Progenitor cell of endocrine pancreas (in vitro differentiated cells): Measurements from ENCODE around the gene AOAH. TPM values are rescaled to one million over a fixed set of nuclear protein-coding genes. Genes with fewer than 3 reads are reported as not detected.

Source experiments
- DNase-seq: peaks from one replicate; pipeline ENCODE4 v3.0.0; 2021; ENCODE audit warnings: low spot score; ENCODE audit not compliant: unreplicated experiment
- H3K27ac Mint-ChIP-seq: 2 replicates; pipeline ENCODE4 v1.8.0; 2021; ENCODE audit warnings: mild to moderate bottlenecking, moderate library complexity, mixed read lengths
- H3K27me3 Mint-ChIP-seq: 2 replicates; pipeline ENCODE4 v1.8.0; 2021; ENCODE audit warnings: mixed read lengths
- H3K36me3 Mint-ChIP-seq: 2 replicates; pipeline ENCODE4 v1.8.0; 2022; ENCODE audit warnings: mixed read lengths; ENCODE audit not compliant: insufficient read depth
- H3K4me1 Mint-ChIP-seq: 2 replicates; pipeline ENCODE4 v1.8.0; 2021; ENCODE audit warnings: low read depth, mixed read lengths
- H3K4me3 Mint-ChIP-seq: 2 replicates; pipeline ENCODE4 v1.8.0; 2021; ENCODE audit warnings: low read depth, mild to moderate bottlenecking, moderate library complexity, mixed read lengths
- H3K9me3 Mint-ChIP-seq: 2 replicates; pipeline ENCODE4 v1.8.0; 2021; ENCODE audit warnings: low read depth, mixed read lengths
- CTCF ChIP-seq: fragments of 200-600 bp; sonication (generic); IDR thresholded peaks from one replicate; pipeline ENCODE4 v1.5.0; 2021; ENCODE audit warnings: antibody characterized with exemption, mild to moderate bottlenecking; ENCODE audit not compliant: unreplicated experiment
- total RNA-seq: library from RNA; stranded (reverse); gene quantifications from 2 replicates; pipeline ENCODE4 v1.2.1, GENCODE V29; 2021

AOAH gene
- total RNA-seq, 1 donor from 2014 or later, result 3.3 TPM

DNA sequence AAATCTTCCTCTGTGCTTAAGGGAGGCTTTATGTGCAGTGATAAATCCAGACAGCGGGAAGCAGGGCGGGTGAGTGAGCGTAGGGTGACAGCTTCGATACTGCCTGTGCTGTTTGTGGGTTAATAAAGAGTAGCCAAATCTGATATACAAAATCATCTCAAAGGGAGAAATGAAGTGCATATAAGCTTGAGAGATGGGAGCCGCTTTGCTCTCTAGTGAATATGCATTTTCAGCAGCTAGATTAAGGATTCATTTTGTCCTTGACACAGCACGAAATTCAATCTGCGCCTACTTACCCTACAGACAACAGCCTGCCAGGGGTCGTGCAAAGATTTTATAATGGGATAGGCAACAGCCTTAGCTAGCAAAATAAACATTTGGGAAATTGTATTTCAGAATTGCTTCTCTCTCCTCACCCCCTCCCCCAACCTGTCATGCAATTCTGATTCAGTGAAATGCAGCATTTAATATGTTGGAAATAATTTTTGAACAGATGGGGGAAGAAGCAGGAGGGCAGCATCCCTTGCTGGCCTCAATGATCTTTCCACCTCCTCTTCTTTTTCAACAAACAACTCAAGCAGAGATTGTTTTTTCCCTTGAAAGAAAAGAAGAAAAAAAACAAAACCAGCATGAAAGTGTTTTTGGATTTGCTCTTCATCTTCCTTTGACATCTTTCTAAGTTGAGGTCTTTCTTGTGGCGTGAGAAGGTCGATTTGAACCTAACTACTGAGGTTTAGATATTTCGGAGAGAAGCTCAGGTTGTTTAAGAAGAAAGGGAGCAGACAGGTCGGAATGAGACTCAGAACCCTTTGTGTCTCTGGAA, 117.9 kb downstream of the AOAH start:
- no peaks in the 10 kb centered on the region for H3K9me3 Mint-ChIP-seq
- no peak for TF ChIP-seq CTCF
- no peaks in the 10 kb centered on the region for H3K36me3 Mint-ChIP-seq
- peaks cover 7% of the 10 kb centered on the region for H3K27me3 Mint-ChIP-seq
- H3K4me1 Mint-ChIP-seq, result peaks cover 4% of the 10 kb centered on the region
- no peak for DNase-seq
- no peak overlapping the region for H3K27ac Mint-ChIP-seq
- no peak overlapping the region for H3K4me3 Mint-ChIP-seq

DNA sequence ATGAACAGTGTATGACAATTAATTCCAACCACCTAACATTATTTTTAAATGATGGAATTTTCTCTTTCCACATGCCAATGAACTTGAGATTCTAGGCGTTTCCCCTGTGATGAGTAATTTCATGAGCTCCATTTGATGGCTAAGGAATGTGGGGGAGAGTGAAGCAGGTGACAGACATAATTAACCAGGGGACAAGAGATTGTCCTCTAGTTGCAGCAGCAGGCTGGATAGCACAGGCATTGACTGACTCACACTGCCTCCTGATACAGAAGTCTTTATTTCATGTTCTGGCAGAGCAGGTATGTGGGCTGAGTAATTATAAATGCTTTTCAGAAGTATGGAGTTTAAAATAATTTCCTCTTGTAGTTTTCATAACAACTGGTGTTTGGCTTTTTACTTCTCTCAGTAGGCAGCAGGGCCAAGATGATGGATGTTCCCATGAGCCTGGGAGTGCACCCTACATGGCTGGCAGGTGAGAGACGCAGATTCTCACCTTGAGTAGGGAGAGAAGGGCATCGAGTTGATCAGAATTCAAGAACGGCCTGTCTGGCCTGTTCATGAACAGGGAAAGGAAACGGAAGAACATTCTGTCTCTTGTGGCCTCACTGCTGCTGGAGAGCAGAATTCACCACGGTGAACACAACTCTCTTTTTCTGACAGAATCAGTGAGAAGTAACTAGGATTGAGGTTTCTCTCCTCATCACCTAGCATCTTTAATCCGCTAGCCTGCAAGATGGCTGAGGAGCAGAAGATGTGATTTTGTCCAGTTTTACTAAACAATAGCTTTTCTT, 118.8 kb downstream of the AOAH start:
- Mint-ChIP-seq H3K4me3 (no peak overlapping the region), H3K27me3 (peaks cover 7% of the 10 kb centered on the region), H3K4me1 (peaks cover 6% of the 10 kb centered on the region), H3K36me3 (no peaks in the 10 kb centered on the region), H3K27ac (peak overlapping the region; percentile 11), H3K9me3 (no peaks in the 10 kb centered on the region)
- TF ChIP-seq CTCF, result no peak
- no peak for DNase-seq

DNA sequence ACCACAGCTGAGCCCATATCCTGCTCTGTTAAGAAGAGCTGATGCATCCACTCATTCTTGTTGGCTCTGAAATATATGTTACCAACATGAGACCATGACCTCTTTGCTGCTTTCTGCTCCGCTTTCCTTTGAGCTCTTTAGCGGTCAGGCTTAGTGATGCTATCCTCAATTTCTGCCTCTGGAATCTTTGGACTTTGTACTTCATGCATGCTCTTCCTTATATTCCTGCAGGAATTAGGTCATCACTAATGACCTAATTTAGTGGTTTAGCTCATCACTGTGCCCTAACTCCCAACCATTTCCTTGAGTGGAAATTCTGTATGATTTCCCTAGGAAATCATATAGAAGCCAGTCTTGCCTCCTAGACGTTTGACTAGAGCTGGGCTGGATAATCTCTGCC, 119.5 kb downstream of the AOAH start:
- peaks cover 7% of the 10 kb centered on the region for H3K27me3 Mint-ChIP-seq
- H3K36me3 Mint-ChIP-seq, result no peaks in the 10 kb centered on the region
- H3K27ac Mint-ChIP-seq, result peak overlapping the region; percentile 11
- no peak for DNase-seq
- no peak for TF ChIP-seq CTCF
- no peak overlapping the region for H3K4me3 Mint-ChIP-seq
- no peaks in the 10 kb centered on the region for H3K9me3 Mint-ChIP-seq
- H3K4me1 Mint-ChIP-seq, result peaks cover 9% of the 10 kb centered on the region

DNA sequence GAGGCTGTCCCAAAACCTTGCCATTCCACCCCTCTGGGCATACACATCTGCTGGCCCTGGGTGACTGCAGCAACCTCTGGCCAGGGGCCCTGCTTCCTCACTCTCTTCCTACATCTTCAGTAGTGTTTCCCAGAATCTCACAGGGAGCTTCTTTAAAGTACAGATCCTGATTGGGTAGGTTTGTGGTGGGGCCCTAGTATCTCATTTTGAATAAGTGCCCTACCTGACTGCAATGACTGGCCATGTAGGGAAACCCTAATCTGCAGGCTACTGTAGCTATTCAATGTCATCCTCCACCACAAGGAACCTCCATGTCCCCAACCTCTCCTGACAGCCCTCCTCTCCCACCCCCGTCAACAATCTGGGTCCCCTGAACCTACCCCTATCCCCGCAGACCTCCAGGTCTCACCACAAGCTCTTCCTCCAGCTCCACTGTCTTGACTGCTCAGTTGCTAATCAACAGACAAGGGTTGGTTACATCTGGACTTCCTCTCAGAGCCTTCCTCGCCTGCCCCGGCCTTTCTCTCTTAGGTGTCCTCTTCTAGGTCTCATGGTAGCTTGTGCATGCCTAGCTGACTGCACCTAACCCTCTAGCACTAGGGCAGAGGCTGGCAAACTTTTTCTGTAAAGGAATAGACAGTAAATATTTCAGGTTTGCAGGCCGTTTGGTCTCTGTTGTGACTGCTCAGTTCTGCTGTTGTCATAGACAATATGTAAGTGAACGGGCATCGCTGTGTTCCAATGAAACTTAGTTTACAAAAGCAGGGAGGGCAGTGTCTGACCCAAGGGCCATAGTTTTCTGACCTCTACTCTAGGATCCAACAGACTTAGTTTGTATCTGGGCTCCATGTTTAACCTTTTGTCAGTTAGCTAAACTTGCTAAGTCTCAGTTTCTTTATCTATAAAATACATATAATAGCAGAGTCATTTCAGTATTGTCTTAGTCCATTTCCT, 121.1 kb downstream of the AOAH start:
- H3K27me3 Mint-ChIP-seq, result peaks cover 7% of the 10 kb centered on the region
- no peak overlapping the region for H3K4me3 Mint-ChIP-seq
- no peak for TF ChIP-seq CTCF
- no peaks in the 10 kb centered on the region for H3K9me3 Mint-ChIP-seq
- no peak for DNase-seq
- no peak overlapping the region for H3K27ac Mint-ChIP-seq
- H3K36me3 Mint-ChIP-seq, result no peaks in the 10 kb centered on the region
- peaks cover 9% of the 10 kb centered on the region for H3K4me1 Mint-ChIP-seq

- H3K27ac Mint-ChIP-seq, result no peak overlapping the region
- H3K4me1 Mint-ChIP-seq, result peaks cover 9% of the 10 kb centered on the region
- no peaks in the 10 kb centered on the region for H3K36me3 Mint-ChIP-seq
- no peak overlapping the region for H3K4me3 Mint-ChIP-seq
- DNase-seq, result no peak
- no peak for TF ChIP-seq CTCF
- H3K9me3 Mint-ChIP-seq, result no peaks in the 10 kb centered on the region
- H3K27me3 Mint-ChIP-seq, result peaks cover 7% of the 10 kb centered on the region
These were observed 121.8 kb downstream of the AOAH start for GRCh38 chr7:36602511-36602910.
